Measurements from ENCODE around the gene ITGAE.

ITGAE gene

GRCh38 chr17:3667366-3668278 lies 133.4 kb downstream of the ITGAE start:
- peak; percentile 96 for DNase-seq (ENCODE audit: low spot score)

GRCh38 chr17:3666516-3666915 lies 134.5 kb downstream of the ITGAE start:
- no peak for DNase-seq (ENCODE audit: low spot score)

- no peak for DNase-seq (ENCODE audit: low spot score)
Observed at GRCh38 chr17:3665834-3666233, 135.2 kb downstream of the ITGAE start.

All from left forelimb (tissue), 1 donor.